GM12878 (cell line): ENCODE results near the gene CLEC2L. TPM values are rescaled to one million over a fixed set of nuclear protein-coding genes. Genes with fewer than 3 reads are reported as not detected.

ENCODE experiments used
- BCLAF1 ChIP-seq: fragments of 450-650 bp; IDR thresholded peaks from 2 replicates; pipeline ENCODE4 v1.6.1; 2017; ENCODE audit warnings: antibody characterized with exemption, mild to moderate bottlenecking, moderate library complexity
- CBX3 ChIP-seq: fragments of 200-600 bp; sonication (generic); IDR thresholded peaks from 2 replicates; pipeline ENCODE4 v1.6.1; 2016; ENCODE audit warnings: low read depth, borderline replicate concordance
- CHD2 ChIP-seq: IDR thresholded peaks from 2 replicates; pipeline ENCODE4 v1.6.1; 2011; ENCODE audit warnings: low read depth, low read length, improper control_type of control experiment, borderline replicate concordance
- EGR1 ChIP-seq, 2 experiments: IDR thresholded peaks; 1 replicate in 1 of 2; 2 replicates in 1 of 2; pipeline ENCODE4 v1.6.1; 2011 to 2012; ENCODE audit warnings: low read depth in 2 of 2, low read length in 2 of 2, borderline replicate concordance in 1 of 2, mild to moderate bottlenecking in 1 of 2, moderate library complexity in 1 of 2
- ELK1 ChIP-seq: IDR thresholded peaks from 2 replicates; pipeline ENCODE4 v1.6.1; 2012; ENCODE audit warnings: low read depth, low read length, improper control_type of control experiment
- EZH2 ChIP-seq: IDR thresholded peaks from 2 replicates; pipeline ENCODE4 v1.6.1; 2012; ENCODE audit warnings: low read depth, mild to moderate bottlenecking, control low read depth, inconsistent platforms, low read length, borderline replicate concordance; ENCODE audit not compliant: control insufficient read depth
- FOS ChIP-seq: IDR thresholded peaks from 3 replicates; pipeline ENCODE4 v1.6.1; 2011; ENCODE audit warnings: borderline replicate concordance; ENCODE audit not compliant: insufficient read length; ENCODE audit errors: extremely low read depth
- GATAD2B ChIP-seq: fragments of 450-650 bp; conservative IDR thresholded peaks from 2 replicates; pipeline ENCODE4 v1.6.1; 2017; ENCODE audit warnings: low read depth, mild to moderate bottlenecking, moderate library complexity
- HCFC1 ChIP-seq: fragments of 150-350 bp; IDR thresholded peaks from 2 replicates; pipeline ENCODE4 v1.6.1; 2014; ENCODE audit warnings: low read length
- HDAC2 ChIP-seq: fragments of 200-600 bp; sonication (generic); IDR thresholded peaks from 2 replicates; pipeline ENCODE4 v1.6.1; 2017
- IRF3 ChIP-seq: fragments of 450-650 bp; IDR thresholded peaks from 2 replicates; pipeline ENCODE4 v1.6.1; 2014; ENCODE audit warnings: mild to moderate bottlenecking
- JUND ChIP-seq: IDR thresholded peaks from 2 replicates; pipeline ENCODE4 v1.6.1; 2012; ENCODE audit warnings: low read depth, mild to moderate bottlenecking, low read length, improper control_type of control experiment, moderate library complexity
- MLLT1 ChIP-seq: fragments of 450-650 bp; IDR thresholded peaks from 2 replicates; pipeline ENCODE4 v1.6.1; 2016; ENCODE audit warnings: mild to moderate bottlenecking
- NKRF ChIP-seq: fragments of 450-650 bp; conservative IDR thresholded peaks from 2 replicates; pipeline ENCODE4 v1.6.1; 2017; ENCODE audit warnings: mild to moderate bottlenecking, moderate library complexity
- NR2C2 ChIP-seq: IDR thresholded peaks from 2 replicates; pipeline ENCODE4 v1.6.1; 2011; ENCODE audit warnings: borderline replicate concordance, low read depth; ENCODE audit not compliant: control insufficient read depth, insufficient read length
- RUNX3 ChIP-seq: IDR thresholded peaks from 2 replicates; pipeline ENCODE4 v1.6.1; 2012; ENCODE audit warnings: low read length, inconsistent platforms
- SRF ChIP-seq, 2 experiments: IDR thresholded peaks; 2 replicates each; pipeline ENCODE4 v1.6.1; 2011; ENCODE audit warnings: low read depth in 2 of 2, low read length in 2 of 2, mild to moderate bottlenecking in 1 of 2, moderate library complexity in 1 of 2
- SUPT20H ChIP-seq: IDR thresholded peaks from 2 replicates; pipeline ENCODE4 v1.6.1; 2011; ENCODE audit warnings: low read depth, mild to moderate bottlenecking, low read length, moderate library complexity, borderline replicate concordance; ENCODE audit not compliant: control insufficient read depth
- ZNF207 ChIP-seq: fragments of 450-650 bp; IDR thresholded peaks from 2 replicates; pipeline ENCODE4 v1.6.1; 2014; ENCODE audit warnings: antibody characterized with exemption, mild to moderate bottlenecking, borderline replicate concordance
- ZNF384 ChIP-seq: IDR thresholded peaks from 2 replicates; pipeline ENCODE4 v1.6.1; 2012; ENCODE audit warnings: low read depth, mild to moderate bottlenecking, low read length, improper control_type of control experiment, borderline replicate concordance
- ZSCAN29 ChIP-seq: fragments of 450-650 bp; IDR thresholded peaks from 2 replicates; pipeline ENCODE4 v1.6.1; 2017; ENCODE audit warnings: mild to moderate bottlenecking, moderate library complexity
- polyA plus RNA-seq, 11 experiments: library from polyadenylated mRNA; depleted of rRNA in 4 of 11; unstranded in 6 of 11; stranded (reverse) in 5 of 11; fragments of >200 nt; fragmentation: Nextera tagmentation in 4 of 11; fragmentation: Illumina TruSeq in 1 of 11; extraction: Ambion mirVana in 4 of 11; extraction: Trizol in 1 of 11; gene quantifications; 1 replicate in 1 of 11; 2 replicates in 10 of 11; pipeline versions ENCODE4 v1.2.1 to v1.2.3, GENCODE V29; 2011 to 2016; ENCODE audit warnings: inconsistent platforms in 2 of 11, missing spikeins in 2 of 11, low read depth in 1 of 11
- total RNA-seq, 4 experiments: library from RNA; depleted of rRNA in 3 of 4; stranded (reverse); fragments of >200 nt in 3 of 4; fragmentation: Illumina TruSeq in 1 of 4; extraction: Trizol in 1 of 4; gene quantifications; 2 replicates each; pipeline versions ENCODE4 v1.2.1 to v1.2.3, GENCODE V29; 2013 to 2021

The CLEC2L gene
- total and polyA plus RNA-seq, 10 of the 15 experiments (the other 5 are each of a cell fraction or from before 2014, with no cell fraction given), result not detected

- TF ChIP-seq HCFC1, result no peak
- TF ChIP-seq HDAC2, result no peak; the same call in 1 of the 2 replicates
- no peak for TF ChIP-seq EZH2
- no peak for TF ChIP-seq ZNF207
- no peak for TF ChIP-seq ELK1
- no peak for TF ChIP-seq EGR1 (IDR thresholded peaks at IDR 0.05; ENCODE audit: borderline replicate concordance in 1 of 2, low read depth in 2 of 2, low read length in 2 of 2)
- TF ChIP-seq JUND, result peak; percentile 92
- no peak for TF ChIP-seq BCLAF1
- TF ChIP-seq NR2C2, result no peak
- TF ChIP-seq CBX3, result no peak
- TF ChIP-seq IRF3, result no peak
- TF ChIP-seq SUPT20H, result no peak
- TF ChIP-seq RUNX3, result peak; percentile 78
- peak; percentile 33; the same call in 1 of the 2 replicates for TF ChIP-seq GATAD2B
- TF ChIP-seq MLLT1, result peak; percentile 91
- no peak for TF ChIP-seq FOS
- no peak for TF ChIP-seq ZSCAN29
- TF ChIP-seq SRF (IDR thresholded peaks at IDR 0.05; ENCODE audit: low read depth in 2 of 2, low read length in 2 of 2), result peak in 1 of 2 experiments; percentile 67; a peak in 1 of 4 replicates
- TF ChIP-seq CHD2, result no peak
- no peak for TF ChIP-seq ZNF384
- TF ChIP-seq NKRF, result no peak
Observed at GRCh38 chr7:139494835-139495579, 28.5 kb upstream of the CLEC2L start (continued).
